Activated T-cell treated with anti-CD3 and anti-CD28 coated beads, Interleukin-2, amount 50 U/mL, for 1 hour (primary cell): ENCODE results near the gene PPFIBP1.
"Not testable (repeated sequence)": the region's sequence is repeated elsewhere in the genome, so short reads cannot be mapped to it uniquely, and the experiment has no call there.

Experiments used
- DNase-seq: peaks from one replicate; pipeline ENCODE4 v3.0.0-alpha.2; 2020

Gene PPFIBP1

GRCh38 chr12:27544858-27545257, 20.9 kb downstream of the PPFIBP1 start:
- DNase-seq: not testable (repeated sequence)

- DNase-seq: no peak
These were observed 21.7 kb downstream of the PPFIBP1 start for GRCh38 chr12:27545665-27546064.

- DNase-seq: no peak
These were observed 23.6 kb downstream of the PPFIBP1 start for GRCh38 chr12:27547592-27547991.

GRCh38 chr12:27548301-27549199, 24.5 kb downstream of the PPFIBP1 start:
- no peak for DNase-seq

GRCh38 chr12:27549236-27549800, 25.3 kb downstream of the PPFIBP1 start:
- DNase-seq: no peak

- DNase-seq: no peak
These were observed 26.0 kb downstream of the PPFIBP1 start for GRCh38 chr12:27549801-27550652.

GRCh38 chr12:27550653-27550975, 26.6 kb downstream of the PPFIBP1 start:
- DNase-seq: no peak

GRCh38 chr12:27551172-27551840, 27.3 kb downstream of the PPFIBP1 start:
- no peak for DNase-seq

- no peak for DNase-seq
These were observed 28.2 kb downstream of the PPFIBP1 start for GRCh38 chr12:27552235-27552634.

- DNase-seq: no peak
These were observed 29.0 kb downstream of the PPFIBP1 start for GRCh38 chr12:27552886-27553560.

GRCh38 chr12:27553941-27554340, 29.9 kb downstream of the PPFIBP1 start:
- DNase-seq: no peak

GRCh38 chr12:27554421-27555186, 30.6 kb downstream of the PPFIBP1 start:
- no peak for DNase-seq

- DNase-seq: no peak
These were observed 31.4 kb downstream of the PPFIBP1 start for GRCh38 chr12:27555361-27555760.

GRCh38 chr12:27555925-27556778, 32.1 kb downstream of the PPFIBP1 start:
- DNase-seq: no peak

- no peak for DNase-seq
These were observed 36.1 kb downstream of the PPFIBP1 start for GRCh38 chr12:27560126-27560525.

GRCh38 chr12:27561535-27562350, 37.7 kb downstream of the PPFIBP1 start:
- no peak for DNase-seq

GRCh38 chr12:27564612-27565213, 40.7 kb downstream of the PPFIBP1 start:
- no peak for DNase-seq

- DNase-seq: no peak
These were observed 42.2 kb downstream of the PPFIBP1 start for GRCh38 chr12:27566159-27566558.

- DNase-seq: no peak
These were observed 42.6 kb downstream of the PPFIBP1 start for GRCh38 chr12:27566626-27567025.
